ENCODE data around the gene TMEM63A. TPM values are rescaled to one million over a fixed set of nuclear protein-coding genes. Genes with fewer than 3 reads are reported as not detected.
A peak's percentile ranks its signal among the peaks of the same experiment; 100 is the strongest.

The TMEM63A gene
- total and polyA plus RNA-seq, 2 of the 13 experiments (the other 11 are each of a cell fraction or from before 2014, with no cell fraction given): 23.9 to 53.3 TPM

DNA sequence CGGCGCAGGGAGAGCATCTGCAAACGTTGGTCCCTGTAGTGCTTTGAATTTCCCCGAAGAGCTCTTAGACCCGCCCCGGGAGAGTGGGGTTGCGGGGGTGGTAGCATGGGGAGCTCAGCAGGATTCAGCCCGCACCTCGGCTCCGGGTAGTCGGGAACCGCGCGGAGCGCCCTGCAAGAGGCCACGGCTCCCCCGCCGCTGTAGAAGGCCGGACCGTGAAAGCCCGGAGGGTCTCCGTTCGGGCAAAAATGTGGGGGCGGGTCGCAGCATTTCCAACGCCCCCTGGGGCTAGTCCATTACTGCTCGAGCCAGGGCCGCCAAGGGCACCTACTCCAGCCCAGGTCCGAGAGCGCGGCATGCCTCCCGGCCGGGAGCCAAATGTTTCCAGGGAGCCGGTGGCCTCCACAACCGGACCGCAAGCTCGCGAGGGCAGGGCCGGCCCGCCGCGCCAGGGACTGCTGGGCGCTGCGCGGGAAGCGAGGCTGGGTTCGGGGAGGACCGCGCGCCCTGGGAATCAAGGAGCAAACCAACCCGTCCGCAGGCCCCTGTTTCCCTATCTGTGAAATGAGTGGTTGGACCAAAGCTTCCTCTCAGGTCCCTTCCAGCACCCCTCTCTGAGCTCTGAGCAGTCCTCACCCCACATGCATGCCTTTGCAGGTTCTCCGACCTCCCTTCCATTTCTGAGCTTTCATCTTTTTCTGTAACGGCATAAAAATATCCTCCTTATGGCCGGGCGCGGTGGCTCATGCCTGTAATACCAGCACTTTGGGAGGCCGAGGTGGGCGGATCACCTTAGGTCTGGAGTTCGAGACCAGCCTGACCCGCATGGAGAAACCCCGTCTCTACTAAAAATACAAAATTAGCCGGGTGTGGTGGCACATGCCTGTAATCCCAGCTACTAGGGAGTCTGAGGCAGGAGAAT lies 775 bp upstream of the TMEM63A start (continued):
- TF ChIP-seq ZNF629 (CRISPR knock-in tag; conservative IDR thresholded peaks at IDR 0.05) (0 out of 2 replicates have a peak, but pooled peaks have one; percentile 6), CHCHD3 (CRISPR knock-in tag; IDR thresholded peaks at IDR 0.05) (no peak), NFE2L2 (IDR thresholded peaks at IDR 0.05; ENCODE audit: low read length) (no peak), ZSCAN21 (CRISPR knock-in tag; IDR thresholded peaks at IDR 0.05; ENCODE audit: borderline replicate concordance) (peak; percentile 25; the same call in 1 of the 2 replicates), NFE2L1 (CRISPR knock-in tag; IDR thresholded peaks at IDR 0.05; ENCODE audit: borderline replicate concordance) (no peak), SKI (IDR thresholded peaks at IDR 0.05; ENCODE audit: partially characterized antibody) (no peak), HOXD1 (CRISPR knock-in tag; IDR thresholded peaks at IDR 0.05) (0 out of 2 replicates have a peak, but pooled peaks have one; percentile 10), TP53 (CRISPR knock-in tag; conservative IDR thresholded peaks at IDR 0.05) (no peak), ZNF224 (CRISPR knock-in tag; IDR thresholded peaks at IDR 0.05) (0 out of 2 replicates have a peak, but pooled peaks have one; percentile 30), IRF2 (CRISPR knock-in tag; IDR thresholded peaks at IDR 0.05) (0 out of 2 replicates have a peak, but pooled peaks have one; percentile 26), AGO2 (optimal IDR thresholded peaks at IDR 0.05; ENCODE audit: low read depth, low read length) (peak; percentile 60), NR2C2 (CRISPR knock-in tag; IDR thresholded peaks at IDR 0.05; ENCODE audit: borderline replicate concordance) (0 out of 2 replicates have a peak, but pooled peaks have one; percentile 20)
- TF ChIP-seq, protein P1, sequence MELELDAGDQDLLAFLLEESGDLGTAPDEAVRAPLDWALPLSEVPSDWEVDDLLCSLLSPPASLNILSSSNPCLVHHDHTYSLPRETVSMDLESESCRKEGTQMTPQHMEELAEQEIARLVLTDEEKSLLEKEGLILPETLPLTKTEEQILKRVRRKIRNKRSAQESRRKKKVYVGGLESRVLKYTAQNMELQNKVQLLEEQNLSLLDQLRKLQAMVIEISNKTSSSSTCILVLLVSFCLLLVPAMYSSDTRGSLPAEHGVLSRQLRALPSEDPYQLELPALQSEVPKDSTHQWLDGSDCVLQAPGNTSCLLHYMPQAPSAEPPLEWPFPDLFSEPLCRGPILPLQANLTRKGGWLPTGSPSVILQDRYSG (CRISPR knock-in tag; IDR thresholded peaks at IDR 0.05): 0 out of 2 replicates have a peak, but pooled peaks have one; percentile 20
- TF ChIP-seq, protein P2, sequence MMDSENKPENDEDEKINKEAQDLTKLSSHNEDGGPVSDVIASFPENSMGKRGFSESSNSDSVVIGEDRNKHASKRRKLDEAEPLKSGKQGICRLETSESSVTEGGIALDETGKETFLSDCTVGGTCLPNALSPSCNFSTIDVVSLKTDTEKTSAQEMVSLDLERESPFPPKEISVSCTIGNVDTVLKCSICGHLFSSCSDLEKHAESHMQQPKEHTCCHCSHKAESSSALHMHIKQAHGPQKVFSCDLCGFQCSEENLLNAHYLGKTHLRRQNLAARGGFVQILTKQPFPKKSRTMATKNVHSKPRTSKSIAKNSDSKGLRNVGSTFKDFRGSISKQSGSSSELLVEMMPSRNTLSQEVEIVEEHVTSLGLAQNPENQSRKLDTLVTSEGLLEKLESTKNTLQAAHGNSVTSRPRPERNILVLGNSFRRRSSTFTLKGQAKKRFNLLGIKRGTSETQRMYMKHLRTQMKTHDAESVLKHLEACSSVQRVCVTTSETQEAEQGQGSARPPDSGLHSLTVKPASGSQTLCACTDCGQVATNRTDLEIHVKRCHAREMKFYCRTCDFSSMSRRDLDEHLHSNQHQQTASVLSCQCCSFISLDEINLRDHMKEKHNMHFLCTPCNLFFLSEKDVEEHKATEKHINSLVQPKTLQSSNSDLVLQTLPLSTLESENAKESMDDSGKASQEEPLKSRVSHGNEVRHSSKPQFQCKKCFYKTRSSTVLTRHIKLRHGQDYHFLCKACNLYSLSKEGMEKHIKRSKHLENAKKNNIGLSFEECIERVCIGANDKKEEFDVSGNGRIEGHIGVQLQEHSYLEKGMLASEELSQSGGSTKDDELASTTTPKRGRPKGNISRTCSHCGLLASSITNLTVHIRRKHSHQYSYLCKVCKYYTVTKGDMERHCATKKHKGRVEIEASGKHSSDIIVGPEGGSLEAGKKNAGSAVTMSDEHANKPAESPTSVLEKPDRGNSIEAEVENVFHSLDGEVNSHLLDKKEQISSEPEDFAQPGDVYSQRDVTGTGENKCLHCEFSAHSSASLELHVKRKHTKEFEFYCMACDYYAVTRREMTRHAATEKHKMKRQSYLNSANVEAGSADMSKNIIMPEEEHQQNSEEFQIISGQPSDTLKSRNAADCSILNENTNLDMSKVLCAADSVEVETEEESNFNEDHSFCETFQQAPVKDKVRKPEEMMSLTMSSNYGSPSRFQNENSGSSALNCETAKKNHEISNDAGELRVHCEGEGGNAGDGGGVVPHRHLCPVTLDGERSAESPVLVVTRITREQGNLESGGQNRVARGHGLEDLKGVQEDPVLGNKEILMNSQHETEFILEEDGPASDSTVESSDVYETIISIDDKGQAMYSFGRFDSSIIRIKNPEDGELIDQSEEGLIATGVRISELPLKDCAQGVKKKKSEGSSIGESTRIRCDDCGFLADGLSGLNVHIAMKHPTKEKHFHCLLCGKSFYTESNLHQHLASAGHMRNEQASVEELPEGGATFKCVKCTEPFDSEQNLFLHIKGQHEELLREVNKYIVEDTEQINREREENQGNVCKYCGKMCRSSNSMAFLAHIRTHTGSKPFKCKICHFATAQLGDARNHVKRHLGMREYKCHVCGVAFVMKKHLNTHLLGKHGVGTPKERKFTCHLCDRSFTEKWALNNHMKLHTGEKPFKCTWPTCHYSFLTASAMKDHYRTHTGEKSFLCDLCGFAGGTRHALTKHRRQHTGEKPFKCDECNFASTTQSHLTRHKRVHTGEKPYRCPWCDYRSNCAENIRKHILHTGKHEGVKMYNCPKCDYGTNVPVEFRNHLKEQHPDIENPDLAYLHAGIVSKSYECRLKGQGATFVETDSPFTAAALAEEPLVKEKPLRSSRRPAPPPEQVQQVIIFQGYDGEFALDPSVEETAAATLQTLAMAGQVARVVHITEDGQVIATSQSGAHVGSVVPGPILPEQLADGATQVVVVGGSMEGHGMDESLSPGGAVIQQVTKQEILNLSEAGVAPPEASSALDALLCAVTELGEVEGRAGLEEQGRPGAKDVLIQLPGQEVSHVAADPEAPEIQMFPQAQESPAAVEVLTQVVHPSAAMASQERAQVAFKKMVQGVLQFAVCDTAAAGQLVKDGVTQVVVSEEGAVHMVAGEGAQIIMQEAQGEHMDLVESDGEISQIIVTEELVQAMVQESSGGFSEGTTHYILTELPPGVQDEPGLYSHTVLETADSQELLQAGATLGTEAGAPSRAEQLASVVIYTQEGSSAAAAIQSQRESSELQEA (CRISPR knock-in tag; IDR thresholded peaks at IDR 0.05; ENCODE audit: not compliant biosample characterization): no peak
- TF ChIP-seq, protein P3, sequence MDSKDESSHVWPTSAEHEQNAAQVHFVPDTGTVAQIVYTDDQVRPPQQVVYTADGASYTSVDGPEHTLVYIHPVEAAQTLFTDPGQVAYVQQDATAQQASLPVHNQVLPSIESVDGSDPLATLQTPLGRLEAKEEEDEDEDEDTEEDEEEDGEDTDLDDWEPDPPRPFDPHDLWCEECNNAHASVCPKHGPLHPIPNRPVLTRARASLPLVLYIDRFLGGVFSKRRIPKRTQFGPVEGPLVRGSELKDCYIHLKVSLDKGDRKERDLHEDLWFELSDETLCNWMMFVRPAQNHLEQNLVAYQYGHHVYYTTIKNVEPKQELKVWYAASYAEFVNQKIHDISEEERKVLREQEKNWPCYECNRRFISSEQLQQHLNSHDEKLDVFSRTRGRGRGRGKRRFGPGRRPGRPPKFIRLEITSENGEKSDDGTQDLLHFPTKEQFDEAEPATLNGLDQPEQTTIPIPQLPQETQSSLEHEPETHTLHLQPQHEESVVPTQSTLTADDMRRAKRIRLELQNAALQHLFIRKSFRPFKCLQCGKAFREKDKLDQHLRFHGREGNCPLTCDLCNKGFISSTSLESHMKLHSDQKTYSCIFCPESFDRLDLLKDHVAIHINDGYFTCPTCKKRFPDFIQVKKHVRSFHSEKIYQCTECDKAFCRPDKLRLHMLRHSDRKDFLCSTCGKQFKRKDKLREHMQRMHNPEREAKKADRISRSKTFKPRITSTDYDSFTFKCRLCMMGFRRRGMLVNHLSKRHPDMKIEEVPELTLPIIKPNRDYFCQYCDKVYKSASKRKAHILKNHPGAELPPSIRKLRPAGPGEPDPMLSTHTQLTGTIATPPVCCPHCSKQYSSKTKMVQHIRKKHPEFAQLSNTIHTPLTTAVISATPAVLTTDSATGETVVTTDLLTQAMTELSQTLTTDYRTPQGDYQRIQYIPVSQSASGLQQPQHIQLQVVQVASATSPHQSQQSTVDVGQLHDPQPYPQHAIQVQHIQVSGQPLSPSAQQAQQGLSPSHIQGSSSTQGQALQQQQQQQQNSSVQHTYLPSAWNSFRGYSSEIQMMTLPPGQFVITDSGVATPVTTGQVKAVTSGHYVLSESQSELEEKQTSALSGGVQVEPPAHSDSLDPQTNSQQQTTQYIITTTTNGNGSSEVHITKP (CRISPR knock-in tag; IDR thresholded peaks at IDR 0.05; ENCODE audit: low read depth): 0 out of 2 replicates have a peak, but pooled peaks have one; percentile 37

All from HepG2 (cell line).